IPS-18a (cell line): Measurements from ENCODE around the gene TKTL1.
"Not testable (repeated sequence)": the region's sequence is repeated elsewhere in the genome, so short reads cannot be mapped to it uniquely, and the experiment has no call there.

ENCODE experiments used
- H3K27ac ChIP-seq: one replicate; pipeline ENCODE4 v1.5.1; 2013; ENCODE audit warnings: low read length
- H3K27me3 ChIP-seq: one replicate; pipeline ENCODE4 v1.6.1; 2013; ENCODE audit warnings: mild to moderate bottlenecking, low read length; ENCODE audit not compliant: control insufficient read depth, insufficient read depth
- H3K36me3 ChIP-seq: one replicate; pipeline ENCODE4 v1.6.1; 2013; ENCODE audit warnings: low read depth, low read length; ENCODE audit not compliant: control insufficient read depth
- H3K4me1 ChIP-seq: one replicate; pipeline ENCODE4 v1.6.1; 2013; ENCODE audit warnings: low read depth, low read length; ENCODE audit not compliant: control insufficient read depth
- H3K4me3 ChIP-seq: one replicate; pipeline ENCODE4 v1.5.1; 2013; ENCODE audit warnings: low read length
- H3K9ac ChIP-seq: one replicate; pipeline ENCODE4 v1.6.1; 2013; ENCODE audit warnings: mild to moderate bottlenecking, low read length, moderate library complexity
- H3K9me3 ChIP-seq: one replicate; pipeline ENCODE4 v1.6.1; 2013; ENCODE audit warnings: low read depth, low read length; ENCODE audit not compliant: control insufficient read depth

The TKTL1 gene

DNA sequence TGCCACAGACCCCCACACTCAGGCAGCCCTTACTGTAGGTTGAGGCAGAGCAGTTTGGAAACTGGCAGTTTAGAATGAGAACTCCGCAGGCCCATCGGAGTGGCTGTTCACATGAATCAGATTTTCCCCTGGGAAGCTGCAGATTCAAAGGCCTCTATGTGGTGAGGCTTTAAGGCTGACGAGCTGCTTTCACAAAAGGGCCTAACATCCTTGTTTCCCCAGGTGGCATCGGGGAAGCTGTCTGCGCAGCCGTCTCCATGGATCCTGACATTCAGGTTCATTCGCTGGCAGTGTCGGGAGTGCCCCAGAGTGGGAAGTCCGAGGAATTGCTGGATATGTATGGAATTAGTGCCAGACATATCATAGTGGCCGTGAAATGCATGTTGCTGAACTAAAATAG lies 33.7 kb downstream of the TKTL1 start:
- Histone ChIP-seq H3K36me3 (no peaks in the 10 kb centered on the region), H3K4me1 (no peaks in the 10 kb centered on the region), H3K27me3 (no peaks in the 10 kb centered on the region), H3K9me3 (peaks cover 17% of the 10 kb centered on the region), H3K27ac (no peak overlapping the region), H3K4me3 (no peak overlapping the region), H3K9ac (no peak overlapping the region)

DNA sequence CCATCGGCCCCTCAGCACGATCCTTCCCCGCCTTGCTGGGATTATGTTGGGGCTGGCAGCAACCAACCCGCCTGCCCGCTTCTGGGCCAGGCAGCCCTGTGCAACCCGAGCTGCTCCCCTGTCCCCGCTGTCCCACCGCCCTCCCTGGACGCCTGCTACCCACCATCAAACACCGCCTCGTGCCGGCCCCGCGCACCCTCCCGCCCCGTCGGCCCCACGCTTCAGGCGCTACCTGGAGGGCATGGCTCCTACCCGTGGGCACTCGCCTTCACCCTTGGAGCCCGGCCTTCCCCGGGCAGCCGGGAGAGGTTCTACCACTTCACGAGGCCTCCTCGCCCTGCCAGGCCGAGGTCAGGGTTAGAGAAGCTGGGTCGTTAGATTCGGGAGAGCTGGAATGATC lies 37.0 kb downstream of the TKTL1 start:
- H3K9ac ChIP-seq: no peak overlapping the region
- H3K9me3 ChIP-seq: peaks cover 14% of the 10 kb centered on the region

DNA sequence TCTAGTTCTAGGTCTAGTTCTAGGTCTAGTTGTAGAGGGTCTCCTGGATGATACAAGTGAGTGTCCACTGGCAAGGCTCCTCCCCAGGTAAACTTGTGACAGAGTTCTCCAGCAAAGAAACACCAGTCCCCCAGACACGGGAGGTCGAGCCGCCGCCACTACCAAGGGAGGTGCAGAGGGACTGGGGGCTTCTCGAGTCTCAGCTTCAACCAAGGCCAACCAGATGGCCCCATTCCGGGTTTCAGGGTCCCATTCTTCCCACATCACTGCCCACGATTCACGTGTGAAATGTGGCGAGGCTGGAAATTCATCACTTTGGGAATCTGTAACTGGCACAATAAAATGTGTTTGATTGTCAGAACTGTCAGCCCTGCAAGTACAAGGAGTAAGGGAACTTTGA lies 37.5 kb downstream of the TKTL1 start:
- H3K27ac ChIP-seq: no peak overlapping the region

More for the DNA sequence above, 37.0 kb downstream of the TKTL1 start:
- H3K4me3 ChIP-seq: no peak overlapping the region
- H3K4me1 ChIP-seq: no peaks in the 10 kb centered on the region
- H3K36me3 ChIP-seq: no peaks in the 10 kb centered on the region
- no peaks in the 10 kb centered on the region for H3K27me3 ChIP-seq
- no peak overlapping the region for H3K27ac ChIP-seq

DNA sequence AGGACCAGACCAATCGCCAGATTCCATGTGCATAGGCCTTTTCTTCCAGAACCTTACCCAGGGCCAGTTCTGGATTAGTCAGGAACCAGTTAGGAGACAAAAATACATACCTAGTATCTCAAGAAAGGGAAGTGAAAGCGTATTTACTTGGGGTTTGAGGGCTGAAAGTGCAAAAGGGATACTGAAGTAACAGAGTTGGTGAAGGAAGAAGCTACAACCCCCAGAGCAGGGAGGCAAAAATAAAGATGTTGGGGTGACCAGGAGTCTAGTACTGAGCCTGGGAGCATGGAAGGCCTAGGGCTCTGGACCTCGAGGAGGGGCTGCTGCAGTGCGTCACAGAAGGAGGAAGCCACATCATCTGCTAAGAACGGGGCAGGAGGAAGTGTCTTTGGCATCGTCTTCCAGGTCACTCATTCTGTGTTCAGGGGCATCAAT lies 38.3 kb downstream of the TKTL1 start:
- no peaks in the 10 kb centered on the region for H3K4me1 ChIP-seq
- no peak overlapping the region for H3K4me3 ChIP-seq
- no peak overlapping the region for H3K27ac ChIP-seq
- no peaks in the 10 kb centered on the region for H3K36me3 ChIP-seq
- no peaks in the 10 kb centered on the region for H3K27me3 ChIP-seq
- H3K9ac ChIP-seq: no peak overlapping the region
- peaks cover 14% of the 10 kb centered on the region for H3K9me3 ChIP-seq

More for the DNA sequence above, 37.5 kb downstream of the TKTL1 start:
- H3K4me3 ChIP-seq: no peak overlapping the region
- H3K9ac ChIP-seq: no peak overlapping the region
- no peaks in the 10 kb centered on the region for H3K27me3 ChIP-seq
- H3K4me1 ChIP-seq: no peaks in the 10 kb centered on the region
- peaks cover 14% of the 10 kb centered on the region for H3K9me3 ChIP-seq
- H3K36me3 ChIP-seq: no peaks in the 10 kb centered on the region

DNA sequence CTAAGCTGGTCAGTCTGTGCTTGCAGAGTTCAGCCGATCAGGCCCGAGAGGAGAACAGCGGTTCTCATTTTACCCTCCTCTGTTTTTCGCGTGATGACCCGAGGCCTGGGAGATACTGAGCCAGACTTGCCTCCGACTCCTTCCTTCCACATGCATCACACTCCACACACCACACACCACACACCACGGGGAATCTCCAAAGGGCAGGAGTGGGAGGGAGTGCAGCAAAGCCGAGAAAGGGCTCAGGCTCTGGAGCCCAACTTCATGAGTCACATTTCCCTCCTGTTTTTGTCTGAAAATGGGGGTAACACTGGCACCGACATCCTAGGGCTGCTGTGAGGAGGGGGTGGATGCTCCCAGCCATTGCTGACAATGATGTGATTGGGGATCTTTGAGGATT lies 38.9 kb downstream of the TKTL1 start:
- no peaks in the 10 kb centered on the region for H3K4me1 ChIP-seq
- H3K4me3 ChIP-seq: no peak overlapping the region
- no peaks in the 10 kb centered on the region for H3K27me3 ChIP-seq
- H3K9me3 ChIP-seq: peaks cover 14% of the 10 kb centered on the region
- no peak overlapping the region for H3K9ac ChIP-seq
- H3K36me3 ChIP-seq: no peaks in the 10 kb centered on the region
- no peak overlapping the region for H3K27ac ChIP-seq

DNA sequence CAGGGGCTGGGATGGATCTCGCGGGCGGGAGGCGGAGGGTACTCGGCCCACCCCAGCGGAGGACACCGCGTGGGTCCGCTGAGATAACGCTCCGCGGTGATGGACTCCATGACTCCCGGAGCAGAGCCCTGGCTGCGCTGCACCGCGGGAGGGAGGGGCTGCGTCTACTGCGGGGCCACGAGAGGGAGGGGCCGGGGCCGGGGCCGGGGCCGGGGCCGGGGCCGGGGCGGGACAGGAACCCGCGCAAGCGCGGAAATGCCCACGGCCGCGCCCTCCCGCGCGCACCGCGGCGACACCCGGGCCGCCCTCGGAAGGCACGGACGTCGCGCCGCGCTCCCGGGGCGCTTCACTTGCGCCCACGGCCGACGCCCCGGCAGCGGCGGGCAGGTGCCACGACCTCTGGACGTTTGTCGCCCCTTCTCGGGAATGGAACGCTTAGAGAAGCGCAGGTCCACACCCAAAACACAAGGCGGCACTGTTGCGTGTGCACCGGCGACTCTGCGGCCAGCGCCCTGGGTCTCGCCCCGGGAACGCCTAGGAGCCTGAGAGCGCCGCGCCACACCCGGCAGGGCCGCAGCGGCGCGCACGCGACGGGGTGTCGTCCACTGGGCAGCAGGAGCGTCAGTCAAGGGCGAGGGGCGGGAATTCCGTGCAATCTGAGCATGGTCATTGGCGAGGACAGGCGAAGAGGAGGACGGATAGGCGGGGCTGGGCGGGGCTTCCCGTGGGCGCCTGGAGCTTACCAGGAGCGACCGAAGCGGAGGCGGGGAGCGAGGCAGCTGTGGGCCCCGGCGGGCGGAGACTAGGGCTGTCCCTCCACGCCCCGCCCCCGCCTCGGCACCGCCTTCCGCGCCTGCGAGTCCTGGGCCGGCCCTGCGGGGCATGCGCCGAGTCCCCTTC lies 46.1 kb downstream of the TKTL1 start:
- not testable (repeated sequence) for H3K27me3 ChIP-seq, H3K4me3 ChIP-seq, H3K9me3 ChIP-seq, H3K9ac ChIP-seq, H3K36me3 ChIP-seq, H3K27ac ChIP-seq, H3K4me1 ChIP-seq

DNA sequence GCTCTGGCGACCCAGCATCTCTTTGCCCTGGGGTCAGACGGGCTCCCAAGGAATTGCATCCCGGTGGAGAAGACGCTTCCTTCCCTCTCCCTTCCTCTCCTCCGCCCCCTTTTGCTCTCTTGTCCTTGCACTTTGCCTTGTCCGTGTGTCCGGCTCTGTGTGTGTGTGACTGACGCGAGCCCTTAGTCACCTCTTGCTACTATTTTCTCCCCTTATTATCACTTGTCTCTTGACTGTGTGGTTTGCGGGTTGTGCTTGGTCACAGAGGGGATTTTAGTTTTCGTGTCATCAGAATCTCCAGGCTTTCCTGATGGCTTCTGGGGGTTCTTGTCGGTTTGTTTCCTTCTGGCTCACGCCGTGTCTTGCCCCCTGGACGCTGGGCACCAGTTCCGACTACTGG lies 47.5 kb downstream of the TKTL1 start:
- H3K9me3 ChIP-seq, H3K4me3 ChIP-seq, H3K9ac ChIP-seq, H3K4me1 ChIP-seq, H3K27ac ChIP-seq, H3K36me3 ChIP-seq, H3K27me3 ChIP-seq: not testable (repeated sequence)

DNA sequence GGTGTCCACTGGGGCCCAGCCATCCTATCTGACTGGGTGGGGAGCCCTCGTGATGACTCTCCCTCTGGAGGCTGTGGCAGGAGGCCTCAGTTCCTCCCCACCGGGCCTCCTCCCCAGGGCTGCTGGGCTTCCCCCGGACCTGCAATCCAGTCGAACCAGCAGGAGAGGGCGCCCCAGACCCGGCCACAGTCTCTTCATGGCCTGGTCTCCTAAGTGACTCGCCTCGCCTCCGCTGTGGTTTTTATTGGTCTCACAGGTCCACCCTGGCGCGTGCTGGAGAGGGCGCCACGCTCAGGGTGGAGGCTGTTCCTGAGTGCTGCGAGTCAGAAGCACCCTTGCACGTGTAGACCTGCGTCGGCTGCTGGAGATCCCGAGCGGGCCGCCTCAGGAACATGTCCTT lies 48.0 kb downstream of the TKTL1 start:
- not testable (repeated sequence) for H3K9ac ChIP-seq, H3K27me3 ChIP-seq, H3K4me3 ChIP-seq, H3K36me3 ChIP-seq, H3K4me1 ChIP-seq, H3K27ac ChIP-seq, H3K9me3 ChIP-seq

DNA sequence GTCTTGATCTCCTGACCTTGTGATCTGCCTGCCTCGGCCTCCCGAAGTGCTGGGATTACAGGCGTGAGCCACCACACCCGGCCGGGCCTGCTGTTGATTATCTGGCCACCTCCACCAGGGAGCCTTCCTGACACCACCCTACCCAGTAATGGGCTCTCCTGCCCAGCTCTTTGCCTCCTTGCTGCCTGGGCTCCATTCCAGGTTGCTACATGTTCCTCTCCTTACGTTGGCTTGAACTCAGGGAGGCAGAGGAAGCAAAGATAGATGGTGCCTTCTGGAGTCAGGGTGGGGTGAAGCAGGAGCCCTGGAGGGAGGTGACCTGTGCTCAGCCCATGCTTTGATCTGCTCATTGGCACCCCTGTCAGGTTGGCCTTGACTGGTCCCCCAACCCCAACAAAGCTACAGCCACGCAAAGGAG lies 52.5 kb downstream of the TKTL1 start:
- Histone ChIP-seq H3K9ac (no peak overlapping the region), H3K27me3 (no peaks in the 10 kb centered on the region), H3K36me3 (peaks cover 47% of the 10 kb centered on the region), H3K27ac (no peak overlapping the region), H3K9me3 (peaks cover 2% of the 10 kb centered on the region), H3K4me1 (no peaks in the 10 kb centered on the region), H3K4me3 (no peak overlapping the region)

DNA sequence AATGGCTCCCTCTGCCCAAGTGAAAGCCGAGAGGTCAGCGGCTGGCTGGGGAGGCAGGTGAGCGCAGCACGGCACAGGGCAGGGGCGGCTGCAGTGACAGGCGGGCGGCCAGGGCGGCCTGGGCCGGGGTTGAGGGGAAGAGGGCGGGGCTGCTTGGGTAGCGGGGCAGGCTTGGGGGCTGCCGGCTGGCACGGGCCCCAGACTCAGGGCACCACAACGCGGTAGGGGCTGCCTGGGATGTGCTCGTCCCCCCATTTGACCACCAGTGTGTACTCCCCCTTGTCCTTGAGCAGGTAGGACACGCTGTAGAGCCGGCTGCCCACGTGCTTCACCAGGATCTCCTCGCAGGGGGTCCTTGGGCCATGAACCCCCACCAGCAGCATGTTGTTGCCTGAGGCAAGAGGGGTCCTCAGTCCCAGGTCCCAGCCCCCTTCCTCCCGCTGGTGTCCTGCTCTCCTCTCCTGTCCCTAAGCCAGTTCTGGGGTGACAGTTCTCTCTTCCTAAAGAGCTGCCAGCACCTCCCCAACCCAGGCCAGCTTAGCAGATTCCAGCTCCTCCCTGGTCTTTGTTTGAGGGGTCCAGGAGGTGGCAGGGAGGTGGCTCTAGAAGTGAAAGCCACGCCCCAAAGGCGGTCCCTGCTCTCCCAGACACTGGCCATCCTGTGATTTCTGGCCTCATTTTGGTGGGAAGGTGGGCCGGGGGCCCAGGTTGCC lies 53.2 kb downstream of the TKTL1 start:
- no peaks in the 10 kb centered on the region for H3K4me1 ChIP-seq
- H3K36me3 ChIP-seq: peaks cover 54% of the 10 kb centered on the region
- H3K27me3 ChIP-seq: no peaks in the 10 kb centered on the region
- H3K9ac ChIP-seq: no peak overlapping the region
- peaks cover 2% of the 10 kb centered on the region for H3K9me3 ChIP-seq
- no peak overlapping the region for H3K4me3 ChIP-seq
- H3K27ac ChIP-seq: no peak overlapping the region

DNA sequence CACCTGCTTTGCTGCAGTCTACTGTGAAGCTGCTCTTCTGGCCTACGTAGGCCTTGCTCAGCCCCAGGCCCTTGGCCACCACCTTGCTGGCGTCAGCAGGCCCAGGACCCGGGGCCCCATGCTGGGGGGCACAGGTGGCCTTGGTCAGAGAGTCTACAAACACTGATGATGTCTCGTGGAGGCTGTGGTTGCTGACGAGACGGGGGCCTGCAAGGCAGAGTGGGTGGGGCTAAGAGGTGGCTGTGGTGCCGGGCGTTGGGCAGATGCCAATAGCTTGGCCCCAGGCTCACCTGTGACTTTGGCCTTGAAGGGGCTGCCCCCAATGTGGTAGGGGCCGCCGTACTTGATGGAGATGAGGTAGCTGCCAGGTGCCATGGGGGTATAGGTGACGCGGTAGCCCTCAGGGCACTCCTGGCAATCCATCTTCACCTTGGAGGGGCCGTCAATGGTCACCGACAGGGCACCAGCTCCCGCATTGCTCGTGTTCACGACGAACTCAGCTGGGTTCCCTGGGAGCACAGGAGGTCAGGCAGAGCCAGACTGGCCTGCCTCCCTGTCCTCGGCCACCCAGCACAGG lies 53.9 kb downstream of the TKTL1 start:
- H3K27ac ChIP-seq: no peak overlapping the region
- H3K4me1 ChIP-seq: no peaks in the 10 kb centered on the region
- peaks cover 2% of the 10 kb centered on the region for H3K9me3 ChIP-seq
- H3K9ac ChIP-seq: no peak overlapping the region
- no peak overlapping the region for H3K4me3 ChIP-seq
- no peaks in the 10 kb centered on the region for H3K27me3 ChIP-seq
- H3K36me3 ChIP-seq: peaks cover 61% of the 10 kb centered on the region
